Neural cell (in vitro differentiated cells): ENCODE measurements around the gene FLYWCH1. TPM values are rescaled to one million over a fixed set of nuclear protein-coding genes. Genes with fewer than 3 reads are reported as not detected.

Experiments used
- H2AFZ ChIP-seq: fragments of 200-600, 300-800 bp; sonication (generic), shearing (Covaris generic); 2 replicates; pipeline ENCODE4 v1.6.0; 2014; ENCODE audit warnings: low read depth, mild to moderate bottlenecking, antibody characterized with exemption, low read length, moderate library complexity
- H3F3A ChIP-seq: fragments of 200-600 bp; shearing (Covaris generic); 2 replicates; pipeline ENCODE4 v1.6.1; 2016; ENCODE audit warnings: mild to moderate bottlenecking, moderate library complexity, mixed read lengths, antibody characterized with exemption, low read length; ENCODE audit not compliant: insufficient read depth, poor library complexity, severe bottlenecking
- H3K27ac ChIP-seq: fragments of 200-600, 300-800 bp; sonication (generic), shearing (Covaris generic); 2 replicates; pipeline ENCODE4 v1.5.1; 2014; ENCODE audit warnings: mild to moderate bottlenecking, low read length, moderate library complexity
- H3K27me3 ChIP-seq: fragments of 300-800, 200-600 bp; sonication (generic), shearing (Covaris generic); 2 replicates; pipeline ENCODE4 v1.6.0; 2014; ENCODE audit warnings: mild to moderate bottlenecking, low read depth, low read length, moderate library complexity; ENCODE audit not compliant: insufficient read depth
- H3K36me3 ChIP-seq: fragments of 300-800, 200-600 bp; sonication (generic), shearing (Covaris generic); 2 replicates; pipeline ENCODE4 v1.5.1; 2014; ENCODE audit warnings: mild to moderate bottlenecking, antibody characterized with exemption, low read length, moderate library complexity; ENCODE audit not compliant: insufficient read depth
- H3K4me2 ChIP-seq: fragments of 300-800, 200-600 bp; sonication (generic), shearing (Covaris generic); 2 replicates; pipeline ENCODE4 v1.6.0; 2014; ENCODE audit warnings: mild to moderate bottlenecking, low read length
- H3K4me3 ChIP-seq: fragments of 300-800, 200-600 bp; sonication (generic), shearing (Covaris generic); 2 replicates; pipeline ENCODE4 v1.5.1; 2014; ENCODE audit warnings: mild to moderate bottlenecking, low read length, moderate library complexity
- H3K79me2 ChIP-seq: fragments of 200-600 bp; shearing (Covaris generic); replicated peaks from 2 replicates; pipeline ENCODE4 v1.6.0; 2014; ENCODE audit warnings: mild to moderate bottlenecking, low read length, moderate library complexity; ENCODE audit not compliant: insufficient read depth
- H3K9ac ChIP-seq: fragments of 300-800, 200-600 bp; sonication (generic), shearing (Covaris generic); 2 replicates; pipeline ENCODE4 v1.6.1; 2016; ENCODE audit warnings: mild to moderate bottlenecking, low read length, mixed read lengths
- H3K9me2 ChIP-seq: fragments of 200-600 bp; shearing (Covaris generic); 2 replicates; pipeline ENCODE4 v1.6.1; 2016; ENCODE audit warnings: mild to moderate bottlenecking, low read length, mixed read lengths; ENCODE audit not compliant: insufficient read depth
- H3K9me3 ChIP-seq: fragments of 200-600, 300-800 bp; sonication (generic), shearing (Covaris generic); 2 replicates; pipeline ENCODE4 v1.6.1; 2016; ENCODE audit warnings: mild to moderate bottlenecking, mixed run types, low read length, moderate library complexity, mixed read lengths
- H4K20me1 ChIP-seq: fragments of 200-600 bp; shearing (Covaris generic); 2 replicates; pipeline ENCODE4 v1.6.1; 2016; ENCODE audit warnings: mild to moderate bottlenecking, mixed run types; ENCODE audit not compliant: insufficient read depth
- CTCF ChIP-seq: fragments of 450-650 bp; IDR thresholded peaks from 2 replicates; pipeline ENCODE4 v1.5.1; 2014; ENCODE audit warnings: antibody characterized with exemption, mild to moderate bottlenecking, moderate library complexity; ENCODE audit not compliant: poor library complexity, severe bottlenecking
- EP300 ChIP-seq: fragments of 450-650 bp; conservative IDR thresholded peaks from 2 replicates; pipeline ENCODE4 v1.6.1; 2014; ENCODE audit warnings: antibody characterized with exemption, mild to moderate bottlenecking, moderate library complexity; ENCODE audit not compliant: poor library complexity, severe bottlenecking
- EZH2 ChIP-seq: fragments of 200-600, 300-800 bp; shearing (Covaris generic), sonication (generic); IDR thresholded peaks from 2 replicates; pipeline ENCODE4 v1.6.1; 2014; ENCODE audit warnings: antibody characterized with exemption, low read length, borderline replicate concordance, mild to moderate bottlenecking; ENCODE audit not compliant: insufficient read depth, poor library complexity, severe bottlenecking
- MXI1 ChIP-seq: fragments of 450-650 bp; conservative IDR thresholded peaks from 2 replicates; pipeline ENCODE4 v1.6.1; 2014; ENCODE audit warnings: antibody characterized with exemption, mild to moderate bottlenecking; ENCODE audit not compliant: poor library complexity, severe bottlenecking
- POLR2AphosphoS5 ChIP-seq: IDR thresholded peaks from 2 replicates; pipeline ENCODE4 v1.6.1; 2012
- RAD21 ChIP-seq: fragments of 450-650 bp; conservative IDR thresholded peaks from 2 replicates; pipeline ENCODE4 v1.6.1; 2014; ENCODE audit warnings: antibody characterized with exemption, mild to moderate bottlenecking, moderate library complexity
- SMC3 ChIP-seq: fragments of 450-650 bp; conservative IDR thresholded peaks from 2 replicates; pipeline ENCODE4 v1.6.1; 2014; ENCODE audit warnings: antibody characterized with exemption, mild to moderate bottlenecking, moderate library complexity; ENCODE audit not compliant: poor library complexity
- TAF1 ChIP-seq: IDR thresholded peaks from 2 replicates; pipeline ENCODE4 v1.6.1; 2012; ENCODE audit warnings: low read depth
- polyA plus RNA-seq: library from polyadenylated mRNA; depleted of rRNA; stranded (reverse); fragments of >200 nt; gene quantifications from 2 replicates; pipeline ENCODE4 v1.2.3, GENCODE V29; 2014
- TF ChIP-seq, protein P1 (sequence below): IDR thresholded peaks from 2 replicates; pipeline ENCODE4 v1.6.1; 2012; ENCODE audit warnings: borderline replicate concordance

Gene FLYWCH1
- polyA plus RNA-seq, 1 donor from 2014 or later, result 33.0 TPM

DNA sequence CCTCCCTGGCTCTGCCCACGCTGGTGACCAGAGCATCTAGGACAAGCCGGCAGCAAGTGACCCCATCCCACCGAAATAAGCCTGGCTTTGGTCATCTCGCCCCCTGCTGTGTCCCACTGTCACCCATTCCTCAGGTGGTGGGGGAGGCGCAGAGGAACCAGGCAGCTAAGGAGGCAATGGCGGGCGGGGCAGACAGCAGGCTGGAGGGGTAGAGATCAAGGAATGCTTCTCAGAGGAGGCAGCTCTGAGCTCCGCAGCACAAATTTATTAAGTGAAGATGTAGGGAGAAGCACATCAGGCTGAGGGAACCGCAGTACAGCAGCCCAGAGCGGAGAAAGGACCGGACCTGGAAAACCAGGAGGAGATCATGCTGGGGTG, 44.8 kb downstream of the FLYWCH1 start:
- TF ChIP-seq, protein P1, sequence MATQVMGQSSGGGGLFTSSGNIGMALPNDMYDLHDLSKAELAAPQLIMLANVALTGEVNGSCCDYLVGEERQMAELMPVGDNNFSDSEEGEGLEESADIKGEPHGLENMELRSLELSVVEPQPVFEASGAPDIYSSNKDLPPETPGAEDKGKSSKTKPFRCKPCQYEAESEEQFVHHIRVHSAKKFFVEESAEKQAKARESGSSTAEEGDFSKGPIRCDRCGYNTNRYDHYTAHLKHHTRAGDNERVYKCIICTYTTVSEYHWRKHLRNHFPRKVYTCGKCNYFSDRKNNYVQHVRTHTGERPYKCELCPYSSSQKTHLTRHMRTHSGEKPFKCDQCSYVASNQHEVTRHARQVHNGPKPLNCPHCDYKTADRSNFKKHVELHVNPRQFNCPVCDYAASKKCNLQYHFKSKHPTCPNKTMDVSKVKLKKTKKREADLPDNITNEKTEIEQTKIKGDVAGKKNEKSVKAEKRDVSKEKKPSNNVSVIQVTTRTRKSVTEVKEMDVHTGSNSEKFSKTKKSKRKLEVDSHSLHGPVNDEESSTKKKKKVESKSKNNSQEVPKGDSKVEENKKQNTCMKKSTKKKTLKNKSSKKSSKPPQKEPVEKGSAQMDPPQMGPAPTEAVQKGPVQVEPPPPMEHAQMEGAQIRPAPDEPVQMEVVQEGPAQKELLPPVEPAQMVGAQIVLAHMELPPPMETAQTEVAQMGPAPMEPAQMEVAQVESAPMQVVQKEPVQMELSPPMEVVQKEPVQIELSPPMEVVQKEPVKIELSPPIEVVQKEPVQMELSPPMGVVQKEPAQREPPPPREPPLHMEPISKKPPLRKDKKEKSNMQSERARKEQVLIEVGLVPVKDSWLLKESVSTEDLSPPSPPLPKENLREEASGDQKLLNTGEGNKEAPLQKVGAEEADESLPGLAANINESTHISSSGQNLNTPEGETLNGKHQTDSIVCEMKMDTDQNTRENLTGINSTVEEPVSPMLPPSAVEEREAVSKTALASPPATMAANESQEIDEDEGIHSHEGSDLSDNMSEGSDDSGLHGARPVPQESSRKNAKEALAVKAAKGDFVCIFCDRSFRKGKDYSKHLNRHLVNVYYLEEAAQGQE, result no peak
- TF ChIP-seq TAF1 (no peak), CTCF (no peak), SMC3 (no peak), POLR2AphosphoS5 (no peak), MXI1 (no peak), EZH2 (no peak), EP300 (no peak), RAD21 (no peak)
- Histone ChIP-seq H3K27me3 (no peaks in the 10 kb centered on the region), H3K4me3 (no peak overlapping the region), H3K9ac (no peak overlapping the region), H3K27ac (no peak overlapping the region), H3F3A (no peaks in the 10 kb centered on the region), H4K20me1 (no peaks in the 10 kb centered on the region), H3K79me2 (no peaks in the 10 kb centered on the region), H3K36me3 (no peaks in the 10 kb centered on the region), H3K4me2 (no peak overlapping the region), H3K9me3 (no peaks in the 10 kb centered on the region), H2AFZ (no peak overlapping the region), H3K9me2 (no peaks in the 10 kb centered on the region)

DNA sequence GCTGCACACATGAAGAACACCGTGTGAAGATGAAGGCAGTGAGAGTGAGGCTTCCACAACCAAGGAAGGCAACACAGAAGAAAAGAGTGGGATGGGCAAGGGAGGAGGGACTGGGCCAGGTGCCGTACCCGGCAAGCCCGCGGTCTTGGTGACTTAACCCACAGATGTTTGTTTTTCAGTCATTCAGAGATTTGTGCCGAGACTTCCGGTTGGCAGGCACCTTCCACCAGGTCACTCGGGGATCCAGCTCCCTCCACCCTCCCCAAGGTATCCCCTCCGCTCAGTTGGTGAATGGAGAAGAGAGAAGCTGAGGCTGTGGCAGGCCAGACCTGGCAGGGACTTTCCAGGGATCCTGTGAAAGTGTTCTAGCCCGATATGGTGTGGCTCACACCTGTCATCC, 47.5 kb downstream of the FLYWCH1 start:
- Histone ChIP-seq H3K9me3 (no peaks in the 10 kb centered on the region), H3K4me2 (no peak overlapping the region), H4K20me1 (no peaks in the 10 kb centered on the region), H3K4me3 (no peak overlapping the region), H2AFZ (no peak overlapping the region), H3K36me3 (no peaks in the 10 kb centered on the region), H3F3A (no peaks in the 10 kb centered on the region), H3K79me2 (no peaks in the 10 kb centered on the region), H3K9ac (no peak overlapping the region), H3K27me3 (peaks cover 17% of the 10 kb centered on the region), H3K27ac (no peak overlapping the region), H3K9me2 (no peaks in the 10 kb centered on the region)
- no peak for TF ChIP-seq MXI1
- no peak for TF ChIP-seq RAD21
- no peak for TF ChIP-seq EZH2
- TF ChIP-seq SMC3, result no peak
- TF ChIP-seq, protein P1, result no peak
- TF ChIP-seq POLR2AphosphoS5, result no peak
- no peak for TF ChIP-seq TAF1
- no peak for TF ChIP-seq CTCF
- no peak for TF ChIP-seq EP300
